HG02852 (cell line): ENCODE measurements around the gene EYS.
"Not testable (repeated sequence)": the region's sequence is repeated elsewhere in the genome, so short reads cannot be mapped to it uniquely, and the experiment has no call there.

ENCODE experiments used
- ATAC-seq: cut with Tn5 transposase; IDR thresholded peaks from one replicate; pipeline ENCODE4 v1.9.1; 2021; ENCODE audit warnings: mild to moderate bottlenecking, moderate library complexity; ENCODE audit not compliant: unreplicated experiment

The EYS gene

DNA sequence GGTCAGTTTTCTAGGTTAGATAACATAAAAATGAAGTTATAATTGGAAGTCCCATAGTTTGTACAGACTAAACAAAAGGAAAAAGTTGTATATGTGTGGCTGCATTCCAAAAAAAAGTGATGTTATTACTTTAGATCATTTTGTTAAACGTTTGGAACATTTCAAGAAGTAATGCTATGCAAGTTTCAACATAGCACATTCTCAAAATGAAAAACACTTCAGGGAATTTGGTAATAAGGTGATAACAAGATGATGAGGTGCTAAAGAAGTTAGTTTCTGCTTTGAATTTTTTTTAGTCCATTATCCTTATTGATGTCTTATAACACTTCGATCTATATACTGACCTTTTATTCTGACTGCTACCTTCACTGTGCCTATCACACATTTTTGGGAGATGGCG, 1820.7 kb downstream of the EYS start:
- no peak for ATAC-seq

- ATAC-seq = peak; percentile 48
These were observed 1823.4 kb downstream of the EYS start for GRCh38 chr6:63883597-63883996.

GRCh38 chr6:63882208-63882607, 1824.8 kb downstream of the EYS start:
- no peak for ATAC-seq

DNA sequence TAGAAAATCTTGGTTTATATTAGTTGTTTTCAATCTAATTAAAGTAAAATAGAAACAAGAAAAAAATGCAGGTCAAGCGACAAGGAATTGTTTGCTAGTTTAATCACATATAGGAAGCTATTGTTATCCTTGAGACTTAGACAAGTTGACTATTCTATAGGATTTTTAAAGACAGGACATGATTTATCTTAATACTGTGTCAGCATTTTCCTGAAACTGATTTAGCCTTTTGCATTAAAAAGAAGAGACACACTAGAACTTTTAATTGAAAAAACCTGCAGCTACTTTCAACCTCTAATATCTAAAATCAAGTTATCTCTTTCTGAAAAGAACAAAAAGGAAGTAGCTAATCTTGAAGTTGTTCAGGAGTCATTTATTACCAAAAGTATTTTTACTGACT, 1825.2 kb downstream of the EYS start:
- no peak for ATAC-seq

DNA sequence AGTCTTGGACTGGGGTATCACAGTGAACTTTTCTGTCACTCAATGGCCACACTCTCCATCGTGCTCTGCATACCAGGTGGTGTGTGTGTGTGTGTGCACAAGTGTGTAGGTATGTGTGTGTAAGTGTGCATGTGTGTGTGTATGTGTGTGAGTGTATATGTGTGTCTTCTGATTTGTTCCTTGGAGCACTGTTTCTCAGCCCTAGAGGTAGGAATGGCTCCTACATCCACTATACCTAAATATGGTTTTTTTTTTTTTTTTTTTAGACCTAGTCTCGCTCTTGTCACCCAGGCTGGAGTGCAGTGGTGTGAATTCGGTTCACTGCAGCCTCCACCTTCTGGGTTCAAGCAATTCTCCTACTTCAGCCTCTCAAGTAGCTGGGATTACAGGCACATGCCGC, 1834.8 kb downstream of the EYS start:
- no peak for ATAC-seq

DNA sequence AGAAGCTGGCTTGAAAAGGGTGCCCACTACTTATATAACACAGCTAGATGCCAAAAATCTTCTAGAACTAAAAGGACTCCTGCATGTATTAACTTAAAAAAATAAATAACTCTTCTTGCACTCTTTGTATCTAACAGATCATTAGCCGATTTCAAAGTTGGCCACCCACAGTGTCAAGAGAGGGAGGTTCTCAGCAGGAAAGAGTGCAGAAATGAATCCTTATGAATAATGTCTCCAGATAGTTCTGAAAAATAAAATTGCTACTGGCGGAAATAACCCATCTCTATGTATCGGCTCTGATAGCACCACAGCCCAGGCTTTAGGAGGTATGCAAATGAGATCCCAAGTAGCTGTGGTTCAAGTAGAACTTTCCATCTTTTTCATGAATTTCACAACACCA, 1838.7 kb downstream of the EYS start:
- no peak for ATAC-seq

GRCh38 chr6:63864671-63865318, 1842.2 kb downstream of the EYS start:
- ATAC-seq = no peak

DNA sequence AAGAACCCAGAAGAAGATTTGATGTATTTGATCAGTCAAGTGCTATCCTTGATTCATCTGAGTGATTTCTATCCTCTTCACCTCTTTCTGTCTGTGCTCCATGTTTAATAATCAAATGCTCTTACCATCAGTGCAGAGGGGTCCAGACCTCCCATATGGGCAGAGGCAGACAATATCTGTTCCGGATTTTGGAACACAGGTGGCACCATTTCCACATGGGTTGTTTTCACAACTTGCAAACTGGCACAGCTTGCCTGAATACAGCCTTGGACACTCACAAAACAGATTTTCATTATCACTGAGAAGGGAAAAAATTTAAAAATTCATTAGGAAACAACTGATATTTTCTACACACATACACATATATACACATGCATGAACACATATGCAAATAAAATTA, 1843.0 kb downstream of the EYS start:
- ATAC-seq = no peak

DNA sequence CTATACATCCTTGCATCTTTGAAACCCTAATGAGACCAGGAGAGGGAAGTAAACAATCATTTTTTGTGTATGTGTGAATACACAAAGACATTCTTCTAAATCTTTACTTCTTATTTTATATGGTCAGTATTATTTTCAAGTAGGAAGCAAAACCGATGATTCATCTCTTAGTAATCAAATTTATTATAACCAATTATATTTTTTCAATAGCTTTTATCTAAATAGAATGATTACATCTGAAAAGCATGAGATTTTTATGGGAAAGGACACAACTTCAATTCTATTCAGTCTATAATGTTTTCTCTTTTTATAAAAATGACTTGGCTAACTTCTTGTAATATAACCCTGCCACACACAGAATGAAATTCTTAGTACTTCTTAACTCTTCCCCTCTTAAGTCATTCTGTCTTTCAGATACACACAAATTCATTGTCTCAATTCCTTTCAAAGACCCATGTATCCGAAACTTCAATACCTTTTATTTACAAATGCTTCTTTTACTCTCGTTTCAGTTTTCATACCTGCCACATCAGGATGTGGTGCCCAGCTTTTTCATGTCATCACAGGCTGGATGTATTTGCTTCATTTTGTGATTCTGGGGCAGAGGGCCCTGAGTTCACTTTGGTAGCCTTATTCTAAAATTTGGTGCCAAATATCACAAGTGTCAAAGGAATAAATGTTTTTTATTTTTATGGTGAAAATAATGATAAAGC, 1844.4 kb downstream of the EYS start:
- ATAC-seq = no peak

GRCh38 chr6:63859528-63859927, 1847.5 kb downstream of the EYS start:
- no peak for ATAC-seq

GRCh38 chr6:63858691-63859090, 1848.3 kb downstream of the EYS start:
- no peak for ATAC-seq

- no peak for ATAC-seq
These were observed 1850.8 kb downstream of the EYS start for GRCh38 chr6:63856271-63856670.

GRCh38 chr6:63844287-63844686, 1862.7 kb downstream of the EYS start:
- ATAC-seq = no peak

GRCh38 chr6:63839485-63839884, 1867.5 kb downstream of the EYS start:
- ATAC-seq = no peak

DNA sequence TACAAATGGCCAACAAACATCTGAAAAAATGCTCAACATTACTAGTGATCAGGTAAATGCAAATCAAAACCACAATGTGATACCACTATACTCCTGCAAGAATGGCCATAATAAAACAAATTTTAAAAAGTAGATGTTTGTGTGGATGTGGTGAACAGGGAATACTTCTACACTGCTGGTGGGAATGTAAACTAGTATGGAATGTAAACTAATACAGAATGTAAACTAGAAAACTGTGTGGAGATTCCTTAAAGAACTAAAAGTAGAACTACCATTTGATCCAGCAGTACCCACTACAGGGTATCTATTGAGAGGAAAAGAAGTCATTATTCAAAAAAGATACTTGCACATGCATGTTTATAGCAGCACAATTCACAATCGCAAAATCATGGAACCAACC, 1878.3 kb downstream of the EYS start:
- ATAC-seq = not testable (repeated sequence)

GRCh38 chr6:63824722-63825121, 1882.3 kb downstream of the EYS start:
- no peak for ATAC-seq

GRCh38 chr6:63821442-63821841, 1885.6 kb downstream of the EYS start:
- no peak for ATAC-seq

DNA sequence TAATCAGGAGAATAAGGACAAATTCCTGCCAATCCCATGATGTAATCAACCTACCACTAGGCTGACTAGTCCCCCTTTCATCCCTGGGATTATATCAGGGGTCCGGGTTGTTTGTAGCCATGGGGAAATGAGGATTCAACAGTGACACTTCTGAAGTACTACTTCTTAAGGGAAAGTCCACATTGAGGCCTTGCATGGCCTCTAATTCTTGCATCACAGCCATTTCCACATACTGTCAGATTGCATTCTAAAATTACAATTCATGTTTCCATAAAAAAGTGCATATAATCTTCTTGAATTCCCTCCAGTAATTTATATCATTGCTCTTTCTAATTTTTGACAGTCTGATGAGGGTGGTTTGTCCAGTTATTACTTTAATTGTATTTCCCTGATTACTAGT, 1887.2 kb downstream of the EYS start:
- ATAC-seq = no peak

DNA sequence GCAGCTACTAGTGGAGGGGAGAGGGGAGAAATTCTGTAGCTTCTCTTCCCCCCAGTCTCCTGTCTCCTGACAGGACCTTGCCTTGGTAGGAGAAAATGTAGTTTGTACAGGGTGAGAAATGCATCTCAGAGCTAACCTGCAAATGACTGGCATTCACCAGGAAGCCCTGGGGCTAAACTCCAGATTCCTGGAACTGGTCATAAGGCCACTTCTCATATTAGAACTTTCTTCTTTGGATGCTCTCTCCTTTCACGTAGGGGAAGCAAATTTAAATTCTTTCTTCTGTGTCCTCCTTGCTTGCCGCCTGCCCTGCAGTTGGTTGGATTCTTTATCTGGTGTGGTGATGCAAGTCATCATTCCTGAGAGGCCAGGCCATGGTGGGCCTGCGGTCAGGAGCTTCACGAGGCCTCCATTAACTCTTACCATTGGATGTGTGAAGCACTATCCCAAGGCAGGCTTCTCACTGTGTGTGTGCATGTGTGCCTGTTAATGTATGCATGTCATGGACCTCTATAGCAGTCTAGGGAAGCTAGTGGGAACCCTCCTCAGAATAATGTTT, 1889.5 kb downstream of the EYS start:
- no peak for ATAC-seq

DNA sequence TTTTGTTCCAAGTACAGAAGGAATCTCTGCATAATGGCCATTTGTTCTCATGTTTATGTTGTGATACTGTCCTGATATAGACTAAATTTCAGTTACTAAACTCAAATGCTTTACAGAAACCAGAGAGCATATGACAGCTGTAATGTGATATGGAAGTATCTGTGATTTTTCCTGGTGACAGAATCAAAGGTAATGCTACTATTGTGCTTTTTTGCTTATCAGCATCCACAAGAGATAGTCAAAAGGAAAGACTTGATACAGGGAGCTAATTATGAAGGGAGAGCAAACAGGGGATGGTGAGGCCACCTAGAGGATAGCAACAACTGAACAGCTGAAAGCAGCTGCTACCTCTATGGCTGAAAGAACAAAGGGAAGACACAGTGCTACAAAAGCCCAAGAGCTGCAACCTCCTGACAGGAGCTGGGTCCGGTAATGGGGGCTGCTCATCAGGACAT, 1890.0 kb downstream of the EYS start:
- ATAC-seq = no peak

GRCh38 chr6:63816401-63816981, 1890.5 kb downstream of the EYS start:
- ATAC-seq = no peak

GRCh38 chr6:63814459-63814858, 1892.6 kb downstream of the EYS start:
- ATAC-seq = no peak
